Activated CD4-positive, alpha-beta T cell treated with anti-CD3 and anti-CD28 coated beads, Interleukin-2, amount 50 U/mL, for 16 hours (primary cell): Measurements from ENCODE around the gene CSTPP1.

Experiments used
- DNase-seq: peaks from one replicate; pipeline ENCODE4 v3.0.0-alpha.2; 2020

The CSTPP1 gene

GRCh38 chr11:46936138-46937110 lies at the start of gene CSTPP1:
Gene CSTPP1 (plus strand): TSS chr11:46936761. CDS start chr11:46936806, 45 bp downstream.
- DNase-seq, result peak; percentile 93

- DNase-seq, result no peak
Measured at GRCh38 chr11:46888636-46889035, 47.9 kb upstream of the CSTPP1 start.

GRCh38 chr11:46889251-46889650 lies 47.3 kb upstream of the CSTPP1 start:
- DNase-seq, result no peak

GRCh38 chr11:46889689-46890475 lies 46.7 kb upstream of the CSTPP1 start:
- peak; percentile 75 for DNase-seq

- DNase-seq, result no peak
Measured at GRCh38 chr11:46890665-46891064, 45.9 kb upstream of the CSTPP1 start.

GRCh38 chr11:46892109-46892508 lies 44.5 kb upstream of the CSTPP1 start:
- DNase-seq, result no peak

GRCh38 chr11:46892838-46893237 lies 43.7 kb upstream of the CSTPP1 start:
- no peak for DNase-seq

- no peak for DNase-seq
Measured at GRCh38 chr11:46894506-46894905, 42.1 kb upstream of the CSTPP1 start.

- no peak for DNase-seq
Measured at GRCh38 chr11:46894961-46895360, 41.6 kb upstream of the CSTPP1 start.

GRCh38 chr11:46895821-46896220 lies 40.7 kb upstream of the CSTPP1 start:
- DNase-seq, result no peak

- peak; percentile 38 for DNase-seq
Measured at GRCh38 chr11:46896719-46897406, 39.7 kb upstream of the CSTPP1 start.

GRCh38 chr11:46898396-46899095 lies 38.0 kb upstream of the CSTPP1 start:
- no peak for DNase-seq

- no peak for DNase-seq
Measured at GRCh38 chr11:46899501-46900025, 37.0 kb upstream of the CSTPP1 start.

- no peak for DNase-seq
Measured at GRCh38 chr11:46900091-46900746, 36.3 kb upstream of the CSTPP1 start.

- DNase-seq, result no peak
Measured at GRCh38 chr11:46901156-46901555, 35.4 kb upstream of the CSTPP1 start.

GRCh38 chr11:46902694-46903093 lies 33.9 kb upstream of the CSTPP1 start:
- no peak for DNase-seq

GRCh38 chr11:46903846-46904245 lies 32.7 kb upstream of the CSTPP1 start:
- DNase-seq, result no peak

GRCh38 chr11:46905806-46906205 lies 30.8 kb upstream of the CSTPP1 start:
- DNase-seq, result no peak

- DNase-seq, result no peak
Measured at GRCh38 chr11:46906609-46907041, 29.9 kb upstream of the CSTPP1 start.

GRCh38 chr11:46907606-46908005 lies 29.0 kb upstream of the CSTPP1 start:
- DNase-seq, result no peak

GRCh38 chr11:46912526-46913150 lies 23.9 kb upstream of the CSTPP1 start:
- no peak for DNase-seq
